Nephron progenitor cell (in vitro differentiated cells): ENCODE results near the gene SUN3.
"Not testable (repeated sequence)": the region's sequence is repeated elsewhere in the genome, so short reads cannot be mapped to it uniquely, and the experiment has no call there.

Source experiments
- DNase-seq: peaks from one replicate; pipeline ENCODE4 v3.0.0; 2021
- H3K27ac Mint-ChIP-seq: 2 replicates; pipeline ENCODE4 v1.8.0; 2021; ENCODE audit warnings: mild to moderate bottlenecking, moderate library complexity, mixed read lengths
- H3K27me3 Mint-ChIP-seq: 2 replicates; pipeline ENCODE4 v1.8.0; 2021; ENCODE audit warnings: mild to moderate bottlenecking, low read depth, mixed read lengths; ENCODE audit not compliant: poor library complexity
- H3K36me3 Mint-ChIP-seq: 2 replicates; pipeline ENCODE4 v1.8.0; 2021; ENCODE audit warnings: low read depth, mixed read lengths
- H3K4me1 Mint-ChIP-seq: 2 replicates; pipeline ENCODE4 v1.8.0; 2021; ENCODE audit warnings: mixed read lengths
- H3K4me3 Mint-ChIP-seq: 2 replicates; pipeline ENCODE4 v1.8.0; 2021; ENCODE audit warnings: mild to moderate bottlenecking, moderate library complexity, mixed read lengths
- H3K9me3 Mint-ChIP-seq: 2 replicates; pipeline ENCODE4 v1.8.0; 2021; ENCODE audit warnings: mild to moderate bottlenecking, moderate library complexity, mixed read lengths
- TF ChIP-seq, protein P1 (sequence below): fragments of 200-600 bp; sonication (generic); IDR thresholded peaks from 2 replicates; pipeline ENCODE4 v1.5.0; 2021; ENCODE audit warnings: antibody characterized with exemption

SUN3 gene

DNA sequence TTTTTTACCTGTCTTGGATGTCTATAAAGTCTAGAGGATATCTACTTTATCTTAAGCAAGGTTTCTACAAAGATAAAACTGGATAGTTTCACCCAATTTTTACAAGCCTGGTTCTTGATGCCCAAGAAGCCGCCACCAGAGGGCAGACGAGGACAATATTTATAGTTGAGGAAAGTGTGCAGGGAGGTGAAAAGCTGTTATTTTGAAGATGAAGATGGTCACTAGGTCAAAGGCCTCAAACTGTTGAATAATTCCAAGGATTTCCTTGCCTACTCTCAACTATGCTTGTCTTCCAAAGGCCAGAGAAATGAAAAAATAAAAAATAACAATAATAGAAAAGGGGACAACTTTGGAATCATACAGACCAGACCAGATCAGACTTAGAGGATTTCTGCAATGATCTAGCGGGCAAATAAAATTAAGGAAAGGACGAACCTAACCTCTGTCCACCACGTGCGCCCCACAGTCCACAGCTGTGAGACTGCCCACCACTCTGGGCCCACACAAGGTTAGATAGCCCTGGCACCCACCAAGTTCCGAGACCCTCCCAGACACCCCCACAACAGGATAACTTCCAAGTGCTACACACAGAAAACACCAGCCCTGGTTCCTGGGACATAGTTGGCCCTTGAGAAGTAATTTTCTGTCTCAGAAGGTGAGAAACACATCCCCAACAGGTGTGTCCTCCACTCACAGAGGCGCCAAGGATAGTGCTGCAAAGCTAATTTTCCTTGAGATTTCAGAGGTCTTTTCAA is 83.5 kb downstream of the SUN3 start:
- Mint-ChIP-seq H3K27me3 (peaks cover 16% of the 10 kb centered on the region), H3K4me1 (peaks cover 58% of the 10 kb centered on the region), H3K9me3 (no peaks in the 10 kb centered on the region), H3K36me3 (no peaks in the 10 kb centered on the region), H3K27ac (no peak overlapping the region), H3K4me3 (no peak overlapping the region)
- peak; percentile 84 for DNase-seq
- TF ChIP-seq, protein P1, sequence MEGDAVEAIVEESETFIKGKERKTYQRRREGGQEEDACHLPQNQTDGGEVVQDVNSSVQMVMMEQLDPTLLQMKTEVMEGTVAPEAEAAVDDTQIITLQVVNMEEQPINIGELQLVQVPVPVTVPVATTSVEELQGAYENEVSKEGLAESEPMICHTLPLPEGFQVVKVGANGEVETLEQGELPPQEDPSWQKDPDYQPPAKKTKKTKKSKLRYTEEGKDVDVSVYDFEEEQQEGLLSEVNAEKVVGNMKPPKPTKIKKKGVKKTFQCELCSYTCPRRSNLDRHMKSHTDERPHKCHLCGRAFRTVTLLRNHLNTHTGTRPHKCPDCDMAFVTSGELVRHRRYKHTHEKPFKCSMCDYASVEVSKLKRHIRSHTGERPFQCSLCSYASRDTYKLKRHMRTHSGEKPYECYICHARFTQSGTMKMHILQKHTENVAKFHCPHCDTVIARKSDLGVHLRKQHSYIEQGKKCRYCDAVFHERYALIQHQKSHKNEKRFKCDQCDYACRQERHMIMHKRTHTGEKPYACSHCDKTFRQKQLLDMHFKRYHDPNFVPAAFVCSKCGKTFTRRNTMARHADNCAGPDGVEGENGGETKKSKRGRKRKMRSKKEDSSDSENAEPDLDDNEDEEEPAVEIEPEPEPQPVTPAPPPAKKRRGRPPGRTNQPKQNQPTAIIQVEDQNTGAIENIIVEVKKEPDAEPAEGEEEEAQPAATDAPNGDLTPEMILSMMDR: peak; percentile 87

DNA sequence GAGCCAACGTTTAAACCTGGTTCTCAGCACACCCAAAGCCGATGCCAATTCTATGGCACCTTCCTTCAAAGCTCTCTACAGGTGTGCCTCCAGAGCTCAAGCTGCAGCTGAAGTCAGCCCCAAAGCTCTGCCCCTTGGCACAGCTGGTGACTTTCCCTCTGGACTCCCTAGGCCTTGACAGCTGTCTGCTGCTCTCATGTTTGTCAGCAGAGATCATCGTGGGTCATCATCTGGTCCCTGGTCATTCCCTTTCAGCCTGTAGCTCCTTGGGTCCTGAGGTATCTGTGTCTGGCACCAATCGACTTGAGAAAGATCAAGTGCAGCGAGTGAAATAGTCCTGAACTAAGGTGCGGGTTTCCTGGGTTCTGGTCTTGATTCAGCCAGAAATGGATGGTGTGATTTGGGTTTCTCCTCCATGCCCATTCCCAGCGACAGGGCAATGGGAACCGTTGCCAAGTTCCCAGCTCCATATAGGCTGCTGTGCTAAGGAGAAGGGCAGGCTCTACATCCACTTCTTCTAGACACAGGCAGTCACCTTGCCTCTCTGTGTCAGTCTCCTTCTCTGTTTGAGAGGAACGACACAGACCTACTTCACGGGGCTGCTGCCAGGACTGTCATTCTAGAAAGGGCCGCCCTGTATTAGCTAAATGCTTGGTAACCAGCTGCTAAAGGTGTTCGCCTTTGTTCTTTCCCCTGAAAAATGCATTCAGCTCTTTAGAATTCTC is 84.2 kb downstream of the SUN3 start:
- TF ChIP-seq, protein P1: no peak
- Mint-ChIP-seq H3K4me1 (peaks cover 58% of the 10 kb centered on the region), H3K27ac (no peak overlapping the region), H3K36me3 (no peaks in the 10 kb centered on the region), H3K27me3 (peaks cover 16% of the 10 kb centered on the region), H3K9me3 (no peaks in the 10 kb centered on the region), H3K4me3 (no peak overlapping the region)
- no peak for DNase-seq

DNA sequence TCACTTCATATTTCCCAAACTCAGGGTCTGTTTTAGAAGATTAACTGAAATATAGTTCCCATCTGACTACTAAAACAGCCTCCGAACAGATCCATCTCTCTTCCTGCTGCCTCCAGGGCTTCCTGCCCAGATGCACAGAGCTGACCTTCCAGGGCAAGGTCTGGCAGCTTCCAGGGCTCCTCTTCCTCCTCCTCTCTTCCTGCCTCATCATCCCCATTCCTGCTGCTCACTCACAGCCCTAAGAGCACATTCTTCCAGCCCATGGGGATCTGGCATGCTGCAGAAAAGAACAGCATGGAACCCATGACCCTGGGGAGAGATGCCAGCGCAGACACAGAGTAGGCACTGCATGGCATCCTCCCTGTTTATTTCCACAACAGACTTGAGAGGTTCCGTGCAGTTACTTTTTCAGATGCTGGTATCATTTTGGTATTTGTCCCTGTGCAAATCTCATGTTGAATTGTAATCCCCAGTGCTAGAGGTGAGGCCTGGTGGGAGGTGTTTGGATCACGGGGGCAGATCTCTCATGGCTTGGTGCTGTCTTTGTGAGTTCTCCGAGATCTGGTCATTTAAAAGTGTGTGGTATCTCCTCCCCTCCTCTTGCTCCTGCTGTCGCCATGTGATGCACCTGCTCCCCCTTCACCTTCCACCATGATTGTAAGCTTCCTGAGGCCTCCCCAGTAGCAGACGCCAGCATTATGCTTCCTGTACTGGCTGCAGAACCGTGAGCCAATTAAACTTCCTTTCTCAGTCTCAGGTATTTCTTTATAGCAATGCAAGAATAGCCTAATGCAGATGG is 85.0 kb downstream of the SUN3 start:
- H3K27me3 Mint-ChIP-seq: peaks cover 13% of the 10 kb centered on the region
- no peak for DNase-seq
- no peak overlapping the region for H3K4me3 Mint-ChIP-seq
- H3K36me3 Mint-ChIP-seq: no peaks in the 10 kb centered on the region
- H3K27ac Mint-ChIP-seq: no peak overlapping the region
- TF ChIP-seq, protein P1: no peak
- peaks cover 66% of the 10 kb centered on the region for H3K4me1 Mint-ChIP-seq
- H3K9me3 Mint-ChIP-seq: no peaks in the 10 kb centered on the region

DNA sequence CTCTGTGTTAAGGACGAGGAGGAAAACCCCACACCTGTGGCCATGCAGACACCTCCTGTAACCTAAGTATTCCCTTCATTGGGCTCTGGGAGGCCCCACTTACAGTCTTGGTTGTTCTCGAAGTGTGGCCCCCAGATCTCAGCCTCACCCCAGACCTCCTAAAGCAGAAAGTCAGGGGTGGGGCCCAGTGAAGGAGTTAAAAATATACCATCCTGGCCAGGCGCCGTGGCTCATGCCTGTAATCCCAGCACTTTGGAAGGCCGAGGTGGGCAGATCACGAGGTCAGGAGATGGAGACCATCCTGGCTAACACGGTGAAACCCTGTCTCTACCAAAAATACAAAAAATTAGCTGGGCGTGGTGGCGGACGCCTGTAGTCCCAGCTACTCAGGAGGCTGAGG is 86.3 kb downstream of the SUN3 start:
- DNase-seq, H3K27ac Mint-ChIP-seq, H3K4me3 Mint-ChIP-seq, H3K36me3 Mint-ChIP-seq, H3K27me3 Mint-ChIP-seq, H3K9me3 Mint-ChIP-seq: not testable (repeated sequence)
- H3K4me1 Mint-ChIP-seq: peaks cover 74% of the 10 kb centered on the region

DNA sequence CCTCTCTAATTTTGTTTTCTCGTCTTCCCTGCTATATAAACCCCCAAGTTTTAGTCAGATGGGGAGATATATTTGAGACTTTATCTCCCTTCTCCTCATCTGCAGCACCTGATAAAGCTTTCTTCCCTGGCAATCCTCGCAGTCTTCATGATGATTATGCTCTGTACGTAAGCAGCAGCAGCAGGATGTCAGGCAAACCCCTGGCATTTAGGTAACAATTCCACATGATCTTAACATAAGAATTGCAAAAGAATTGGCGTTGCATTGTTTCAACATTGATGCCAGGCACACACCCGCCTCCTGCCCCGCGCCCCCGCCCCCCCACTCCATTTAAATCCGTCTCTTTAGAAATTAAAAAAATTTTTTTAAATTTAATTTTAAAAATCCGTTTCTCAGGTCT is 86.8 kb downstream of the SUN3 start:
- no peak for DNase-seq
- no peak overlapping the region for H3K27ac Mint-ChIP-seq
- no peaks in the 10 kb centered on the region for H3K36me3 Mint-ChIP-seq
- TF ChIP-seq, protein P1: no peak
- H3K4me3 Mint-ChIP-seq: no peak overlapping the region
- no peaks in the 10 kb centered on the region for H3K9me3 Mint-ChIP-seq
- peaks cover 10% of the 10 kb centered on the region for H3K27me3 Mint-ChIP-seq
- peaks cover 77% of the 10 kb centered on the region for H3K4me1 Mint-ChIP-seq

DNA sequence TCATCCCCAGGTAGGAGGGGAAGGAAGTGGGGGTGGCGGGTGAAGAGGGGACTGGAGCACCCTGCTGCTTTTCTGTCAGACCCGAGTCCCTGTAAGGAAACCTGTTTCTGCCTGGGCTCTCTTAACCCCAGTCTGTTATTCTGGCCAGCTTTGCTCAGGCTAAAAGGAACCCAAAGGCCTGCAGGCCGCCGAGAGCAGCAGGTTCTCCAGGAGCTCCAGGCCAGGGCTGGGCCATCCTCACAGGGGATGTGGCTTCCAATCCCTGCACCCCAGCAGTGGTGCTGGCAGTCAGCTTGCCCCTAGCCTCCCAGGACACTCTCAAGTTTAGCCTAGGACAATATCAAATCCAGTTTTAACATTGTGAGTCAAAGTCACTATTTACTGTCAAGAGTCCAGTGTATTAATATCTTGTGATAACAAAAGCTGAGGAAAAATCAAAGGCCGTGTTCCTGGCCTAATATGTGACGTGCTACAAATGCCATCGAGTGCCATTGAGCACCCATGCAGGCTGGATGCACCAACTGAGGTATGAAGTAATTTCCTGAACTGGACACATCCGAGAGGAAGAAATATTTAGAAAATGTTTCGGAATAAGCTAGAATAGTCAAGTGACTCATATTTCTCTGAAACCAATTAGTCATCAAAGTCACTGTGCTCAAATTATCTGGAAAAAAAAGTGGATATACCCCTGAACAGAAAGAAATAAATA is 87.6 kb downstream of the SUN3 start:
- Mint-ChIP-seq H3K9me3 (no peaks in the 10 kb centered on the region), H3K4me3 (no peak overlapping the region), H3K36me3 (no peaks in the 10 kb centered on the region), H3K27ac (no peak overlapping the region), H3K27me3 (peaks cover 10% of the 10 kb centered on the region), H3K4me1 (peaks cover 77% of the 10 kb centered on the region)
- no peak for DNase-seq
- TF ChIP-seq, protein P1: no peak
